HUDEP-2 (cell line): Measurements from ENCODE around the gene VPS33A.

Source experiments
- DNase-seq, 76 experiments: peaks; one replicate each; lab custom pipeline; 2025; ENCODE audit not compliant: unreplicated experiment in 76 of 76; lab: John Stamatoyannopoulos, UW

The VPS33A gene

GRCh38 chr12:122184517-122184916 is 81.8 kb downstream of the VPS33A start:
- DNase-seq, result no peak

- DNase-seq, result no peak
These were observed 82.7 kb downstream of the VPS33A start for GRCh38 chr12:122183588-122183940.

- peak in 1 of 76 experiments; percentile 10 for DNase-seq
These were observed 83.3 kb downstream of the VPS33A start, which contains the start of gene LRRC43 for GRCh38 chr12:122182887-122183587. Gene LRRC43 (plus strand): TSS chr12:122183123. CDS start chr12:122183145, 22 bp downstream.
